GM21576 (cell line): ENCODE data around the gene ARPP21.
"Not testable (repeated sequence)": the region's sequence is repeated elsewhere in the genome, so short reads cannot be mapped to it uniquely, and the experiment has no call there.

Source experiments
- ATAC-seq: cut with Tn5 transposase; IDR thresholded peaks from one replicate; pipeline ENCODE4 v1.9.1; 2021; ENCODE audit warnings: mild to moderate bottlenecking, moderate library complexity; ENCODE audit not compliant: unreplicated experiment

Gene ARPP21

GRCh38 chr3:35639254-35640186 is at the start of gene ARPP21:
ARPP21 (plus strand) TSS chr3:35639525; CDS start chr3:35681752, 42,227 bp downstream.
- no peak for ATAC-seq

DNA sequence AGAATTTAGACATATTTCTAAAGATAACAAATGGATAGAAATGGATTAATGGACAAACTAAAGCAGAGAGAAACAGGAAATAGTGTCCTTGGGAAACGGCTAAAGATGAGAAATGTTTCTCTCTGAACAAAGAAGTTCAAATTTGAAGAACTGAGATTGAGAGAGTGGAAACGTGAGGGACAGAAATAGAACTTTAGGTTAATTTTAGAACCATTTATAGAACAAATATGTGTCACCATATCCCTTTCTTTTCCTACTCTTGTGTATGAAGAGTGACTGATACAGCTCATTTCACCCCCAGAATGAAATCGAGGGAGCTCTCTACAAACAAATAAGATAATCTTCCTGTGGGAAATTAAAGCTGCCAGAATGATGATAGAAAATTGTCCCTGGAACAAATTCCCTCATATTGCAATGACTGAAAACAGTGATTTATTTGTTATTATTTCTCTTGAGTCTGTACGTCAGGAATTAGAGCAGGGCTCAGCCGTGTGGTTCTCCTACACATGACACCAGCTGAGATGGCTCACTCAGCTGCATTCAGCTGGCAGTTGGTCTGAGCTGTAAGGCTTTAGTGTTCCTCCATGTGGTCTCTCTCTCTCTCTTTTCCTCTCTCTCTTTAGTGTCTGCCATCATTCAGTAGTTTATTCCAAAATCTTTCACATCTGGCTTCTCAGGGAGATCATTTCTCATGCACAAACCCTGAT is 46.6 kb upstream of the ARPP21 start:
- peak; percentile 71 for ATAC-seq

- no peak for ATAC-seq
Observed at GRCh38 chr3:35594739-35595138, 44.6 kb upstream of the ARPP21 start.

DNA sequence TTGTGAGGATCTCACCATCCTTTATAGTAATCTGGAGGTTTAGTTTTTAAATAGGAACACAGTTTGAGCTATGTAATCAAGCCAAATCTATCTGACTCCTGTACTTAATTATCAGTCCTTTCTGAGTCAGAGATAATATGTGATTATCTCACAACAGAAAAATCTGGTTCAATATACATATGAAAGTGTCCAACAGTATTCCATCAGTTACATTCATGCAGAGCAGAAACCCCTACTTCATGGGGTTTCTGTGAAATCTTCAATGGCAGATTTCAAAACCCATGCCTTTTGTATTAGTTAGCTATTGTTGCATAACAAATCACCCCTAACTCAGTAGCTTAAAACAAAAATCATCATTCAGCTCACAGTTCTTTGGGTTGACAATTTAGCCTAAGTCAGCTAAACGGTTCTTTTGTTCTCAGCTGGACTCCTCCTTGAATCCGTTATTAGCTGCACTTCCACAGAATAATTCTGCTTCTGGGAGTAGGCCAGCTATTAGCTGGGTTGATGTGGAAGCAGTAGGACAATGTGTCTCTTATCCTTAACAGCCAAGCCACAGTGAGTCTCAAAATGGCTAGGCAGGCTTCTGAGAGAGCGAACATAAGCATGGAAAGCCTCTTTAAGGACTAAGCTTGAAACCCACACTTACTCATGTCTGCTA is 42.9 kb upstream of the ARPP21 start:
- ATAC-seq: no peak

- no peak for ATAC-seq
Observed at GRCh38 chr3:35597490-35597889, 41.8 kb upstream of the ARPP21 start.

- ATAC-seq: no peak
Observed at GRCh38 chr3:35598804-35599203, 40.5 kb upstream of the ARPP21 start.

GRCh38 chr3:35601959-35602358 is 37.4 kb upstream of the ARPP21 start:
- no peak for ATAC-seq

DNA sequence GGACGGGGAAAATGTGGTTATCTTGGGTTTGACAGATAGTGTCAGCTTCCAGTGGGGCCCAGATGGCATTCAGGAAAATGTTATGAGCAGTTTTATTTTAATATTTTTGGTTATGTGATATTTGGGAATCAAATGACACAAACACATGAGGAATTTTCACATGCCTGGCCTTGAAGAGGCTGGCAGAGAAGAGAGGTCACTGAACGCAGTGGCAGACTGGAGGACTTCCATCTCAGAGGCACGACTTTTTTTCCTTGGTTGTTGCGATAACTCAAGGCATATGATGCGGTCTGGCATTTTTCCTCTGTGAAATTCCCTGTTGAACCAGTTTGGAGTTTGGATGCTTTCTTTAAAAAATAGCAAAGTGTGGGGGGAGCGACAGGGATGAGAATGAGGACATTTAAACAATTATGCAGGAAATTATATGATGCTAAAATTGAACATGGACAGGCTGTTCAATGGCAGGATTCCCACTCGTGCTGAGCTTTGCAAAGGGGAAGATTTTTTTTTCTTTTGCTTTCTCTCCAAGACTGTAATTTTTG is 36.9 kb upstream of the ARPP21 start:
- no peak for ATAC-seq

DNA sequence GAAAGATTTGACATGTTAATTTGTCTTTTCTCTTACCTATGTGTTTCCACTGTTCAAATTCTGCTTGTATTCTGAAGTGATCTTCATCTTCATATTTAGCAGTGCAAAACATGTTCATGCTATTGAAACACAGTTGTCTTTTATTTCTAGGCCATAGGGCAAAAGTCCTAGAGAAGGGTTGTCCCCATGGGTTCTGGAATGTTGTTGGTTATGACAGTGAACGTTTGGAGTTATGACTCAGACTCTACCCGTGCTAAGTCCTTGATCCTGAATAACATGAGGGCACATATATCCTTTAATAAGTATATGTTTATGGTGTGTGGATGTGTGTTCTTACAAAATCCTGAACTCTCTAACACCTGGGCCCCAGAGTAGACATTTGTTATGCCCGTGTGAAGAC is 23.0 kb upstream of the ARPP21 start:
- ATAC-seq: no peak

GRCh38 chr3:35617370-35617769 is 22.0 kb upstream of the ARPP21 start:
- ATAC-seq: no peak

GRCh38 chr3:35620238-35620637 is 19.1 kb upstream of the ARPP21 start:
- ATAC-seq: not testable (repeated sequence)

DNA sequence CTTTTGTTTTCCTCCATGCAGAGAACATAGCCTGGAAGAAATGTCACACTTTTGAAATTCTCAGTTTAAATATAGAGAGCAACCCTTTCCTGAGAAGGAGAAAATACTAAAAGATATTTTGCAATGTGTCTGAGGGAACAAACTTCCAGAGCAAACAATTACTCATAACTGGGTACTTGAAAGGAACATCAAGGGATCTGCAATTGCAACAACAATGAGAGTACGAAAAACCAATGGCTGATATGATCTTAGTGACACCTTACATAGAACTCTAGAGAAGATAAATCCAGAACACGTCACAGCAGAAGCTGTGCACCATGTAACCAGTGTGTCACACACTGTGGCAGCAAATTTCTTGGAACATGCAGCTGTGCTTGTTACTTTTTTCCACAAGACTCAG is 14.6 kb upstream of the ARPP21 start:
- ATAC-seq: no peak

GRCh38 chr3:35633332-35634124 is 5.8 kb upstream of the ARPP21 start:
- no peak for ATAC-seq

DNA sequence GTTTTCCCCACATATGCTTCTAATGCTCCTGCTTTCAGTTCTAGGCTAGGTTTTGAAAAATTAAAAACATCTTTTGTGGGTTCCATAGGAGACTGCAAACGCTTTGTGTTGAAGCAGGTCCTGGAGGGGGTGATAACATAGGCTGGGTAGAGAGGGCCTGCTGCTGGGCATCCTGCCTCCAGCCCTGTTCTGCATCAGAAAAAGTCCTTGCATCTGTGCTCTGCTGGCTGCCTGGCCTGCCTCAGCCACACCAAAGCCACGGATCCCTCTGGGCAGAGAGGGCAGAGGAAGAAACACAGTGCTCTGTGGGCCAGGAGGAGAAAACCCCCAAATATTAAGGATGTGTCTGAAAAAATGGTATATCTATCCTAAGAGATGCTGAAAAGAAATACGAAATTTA is 3.9 kb upstream of the ARPP21 start:
- ATAC-seq: no peak

GRCh38 chr3:35635926-35636683 is 3.2 kb upstream of the ARPP21 start:
- ATAC-seq: no peak

DNA sequence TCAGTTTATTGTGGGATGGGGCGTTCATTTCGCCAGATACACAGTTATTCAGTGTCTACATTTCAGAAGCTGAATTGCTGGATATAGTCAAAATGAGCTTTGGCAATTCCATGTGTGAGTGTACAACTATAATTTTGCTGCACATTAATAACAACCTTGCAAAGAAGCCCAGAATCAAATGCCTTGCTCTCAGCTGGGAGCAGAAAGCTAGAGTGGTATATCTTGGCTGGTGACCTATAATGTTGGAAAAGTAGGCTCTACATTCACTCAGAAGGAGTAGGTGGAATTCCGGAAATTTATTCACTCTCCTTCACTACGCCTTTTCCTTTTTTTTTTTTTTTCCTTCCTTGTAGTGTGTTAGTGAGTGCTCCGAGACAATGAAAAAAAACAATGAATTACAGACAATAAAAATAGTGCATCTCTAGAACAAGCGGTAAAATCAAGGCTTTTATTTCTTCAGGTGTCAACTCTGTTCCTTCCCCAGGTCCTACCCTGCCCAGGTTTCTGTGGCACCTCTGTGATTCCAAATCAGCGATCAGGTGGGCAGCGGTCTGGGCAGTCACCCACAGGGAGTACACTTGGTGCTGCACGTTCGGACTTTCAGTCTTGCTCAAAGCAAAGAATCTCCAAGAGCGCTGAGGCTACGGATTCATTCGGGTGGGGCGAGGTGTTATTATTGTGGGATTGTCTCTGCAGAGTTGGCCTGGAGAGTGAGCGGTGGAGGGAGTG is 910 bp upstream of the ARPP21 start:
- ATAC-seq: no peak

DNA sequence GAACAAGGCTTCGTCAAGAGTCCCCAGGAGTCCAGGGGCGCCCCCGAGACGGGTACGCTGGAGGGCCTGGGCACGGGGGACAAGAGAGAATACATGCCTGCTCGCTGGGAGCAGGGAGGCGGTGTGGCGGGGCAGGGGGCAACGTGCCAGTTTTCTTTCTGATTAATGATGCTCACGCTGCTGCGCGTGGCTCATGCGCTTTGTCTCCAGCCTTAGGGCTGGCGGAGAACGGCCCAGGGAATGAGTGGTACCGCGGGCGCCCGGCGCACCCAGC is 408 bp upstream of the ARPP21 start:
- no peak for ATAC-seq

DNA sequence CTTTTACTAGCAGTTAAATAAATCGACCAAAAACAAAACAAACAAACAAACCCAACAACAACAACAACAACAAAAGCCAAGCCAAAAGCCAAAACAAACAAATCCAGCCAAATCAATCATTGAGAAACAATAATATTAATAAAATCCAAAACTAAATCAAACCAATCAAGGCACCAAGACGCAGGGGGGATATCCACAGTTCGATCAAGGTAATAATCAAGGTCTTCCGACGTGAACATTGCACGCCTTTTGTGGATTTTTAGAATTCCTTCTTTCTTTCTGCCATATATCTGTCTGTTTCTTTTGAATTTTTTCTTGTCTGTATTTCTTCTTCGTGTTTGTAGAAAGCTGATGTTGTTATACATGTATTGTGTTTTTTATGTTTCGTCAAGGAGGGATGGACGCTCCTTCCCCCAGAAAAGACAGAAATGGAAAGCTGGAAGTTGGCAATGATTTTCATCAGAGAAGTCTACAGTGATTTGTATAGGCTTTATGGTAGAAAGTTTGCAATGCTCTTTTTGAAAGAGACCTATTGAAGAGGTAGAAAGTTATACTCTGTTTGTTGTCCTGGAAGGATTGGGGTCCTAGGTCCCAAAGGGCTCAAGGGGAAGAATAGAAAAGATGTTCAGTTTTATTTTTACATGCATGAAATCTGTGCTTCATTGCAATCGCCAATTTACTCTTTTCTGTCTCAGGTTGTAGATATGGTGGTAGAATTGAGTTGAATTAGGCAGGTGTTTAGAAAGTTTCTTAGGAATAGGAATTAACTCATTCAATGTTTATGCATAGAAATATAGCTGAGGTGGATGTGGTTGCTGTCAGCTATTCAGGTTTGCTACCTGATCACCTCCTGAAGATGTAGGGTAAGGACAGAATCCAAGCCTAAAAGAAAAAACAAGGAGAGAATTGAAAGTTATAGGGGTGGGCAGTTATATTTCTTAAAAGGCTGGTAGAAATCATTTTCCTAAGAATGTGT is 1.2 kb downstream of the ARPP21 start:
- ATAC-seq: no peak
